ENCODE data around the gene DPCD.

DPCD gene

DNA sequence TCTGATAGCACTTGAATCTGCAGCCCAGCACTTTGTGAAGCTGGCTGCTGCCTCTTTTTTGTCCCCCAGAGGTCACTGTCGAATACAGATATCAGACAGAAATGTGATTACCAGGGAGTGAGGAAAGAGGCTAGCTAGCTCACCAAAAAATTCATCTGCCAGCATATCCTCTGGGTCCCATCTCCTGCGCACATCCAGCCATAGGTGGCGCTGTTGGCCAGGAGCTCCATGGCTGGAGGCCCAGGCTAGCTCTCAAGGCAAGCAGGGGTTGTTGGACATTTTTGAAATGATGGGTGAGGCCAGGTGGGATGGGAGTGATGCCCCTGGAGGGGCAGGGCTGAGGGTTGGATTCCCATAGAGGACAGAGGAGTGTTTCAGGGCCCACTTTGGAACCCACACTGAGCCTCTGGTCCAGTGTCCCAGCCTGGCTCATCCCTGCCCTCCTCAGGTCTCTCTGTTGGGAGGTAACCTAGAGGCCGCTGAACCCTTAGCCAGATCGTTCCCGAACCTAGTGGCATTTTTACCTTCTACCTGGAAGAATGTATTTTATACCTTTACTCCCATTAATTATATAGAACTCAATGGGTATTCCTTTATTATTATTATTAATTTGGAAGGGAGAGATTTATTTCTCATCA is 14.8 kb downstream of the DPCD start:
- Histone ChIP-seq H3K4me3 (ENCODE audit: low read depth, low read length) (no peak overlapping the region), H3K27me3 (ENCODE audit: insufficient read depth, low read depth, severe bottlenecking) (no peaks in the 10 kb centered on the region), H3K27ac (no peak overlapping the region), H3K9me3 (ENCODE audit: severe bottlenecking) (no peaks in the 10 kb centered on the region), H3K36me3 (no peaks in the 10 kb centered on the region)
- TF ChIP-seq, protein P1, sequence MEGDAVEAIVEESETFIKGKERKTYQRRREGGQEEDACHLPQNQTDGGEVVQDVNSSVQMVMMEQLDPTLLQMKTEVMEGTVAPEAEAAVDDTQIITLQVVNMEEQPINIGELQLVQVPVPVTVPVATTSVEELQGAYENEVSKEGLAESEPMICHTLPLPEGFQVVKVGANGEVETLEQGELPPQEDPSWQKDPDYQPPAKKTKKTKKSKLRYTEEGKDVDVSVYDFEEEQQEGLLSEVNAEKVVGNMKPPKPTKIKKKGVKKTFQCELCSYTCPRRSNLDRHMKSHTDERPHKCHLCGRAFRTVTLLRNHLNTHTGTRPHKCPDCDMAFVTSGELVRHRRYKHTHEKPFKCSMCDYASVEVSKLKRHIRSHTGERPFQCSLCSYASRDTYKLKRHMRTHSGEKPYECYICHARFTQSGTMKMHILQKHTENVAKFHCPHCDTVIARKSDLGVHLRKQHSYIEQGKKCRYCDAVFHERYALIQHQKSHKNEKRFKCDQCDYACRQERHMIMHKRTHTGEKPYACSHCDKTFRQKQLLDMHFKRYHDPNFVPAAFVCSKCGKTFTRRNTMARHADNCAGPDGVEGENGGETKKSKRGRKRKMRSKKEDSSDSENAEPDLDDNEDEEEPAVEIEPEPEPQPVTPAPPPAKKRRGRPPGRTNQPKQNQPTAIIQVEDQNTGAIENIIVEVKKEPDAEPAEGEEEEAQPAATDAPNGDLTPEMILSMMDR (IDR thresholded peaks at IDR 0.05; ENCODE audit: low read depth, low read length): peak; percentile 91
- peak; percentile 88 for DNase-seq

DNA sequence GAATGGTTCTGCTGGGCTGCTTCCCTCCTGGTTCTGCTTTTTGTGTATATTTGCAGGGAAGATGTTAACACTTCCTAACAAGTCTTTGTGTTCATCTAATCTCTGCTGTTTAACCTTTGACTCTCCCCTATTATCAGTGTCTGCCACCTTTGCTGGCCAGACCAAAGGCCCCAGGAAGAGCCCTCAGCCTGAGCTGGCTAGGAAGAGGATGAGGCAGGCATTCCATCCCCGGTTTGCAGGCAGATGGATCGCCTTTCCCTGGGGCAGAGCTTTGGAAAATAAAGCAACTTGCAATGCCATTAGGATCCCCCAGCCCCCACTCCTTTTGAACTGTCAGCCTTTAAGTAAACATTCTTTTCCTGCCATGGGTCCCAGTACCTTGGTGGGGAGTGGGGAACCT is 19.0 kb downstream of the DPCD start:
- no peak overlapping the region for H3K27ac ChIP-seq
- peaks cover 9% of the 10 kb centered on the region for H3K36me3 ChIP-seq
- no peaks in the 10 kb centered on the region for H3K27me3 ChIP-seq (ENCODE audit: insufficient read depth, low read depth, severe bottlenecking)
- no peak for DNase-seq
- TF ChIP-seq, protein P1 (IDR thresholded peaks at IDR 0.05; ENCODE audit: low read depth, low read length): no peak
- no peaks in the 10 kb centered on the region for H3K9me3 ChIP-seq (ENCODE audit: severe bottlenecking)
- H3K4me3 ChIP-seq (ENCODE audit: low read depth, low read length): no peak overlapping the region

DNA sequence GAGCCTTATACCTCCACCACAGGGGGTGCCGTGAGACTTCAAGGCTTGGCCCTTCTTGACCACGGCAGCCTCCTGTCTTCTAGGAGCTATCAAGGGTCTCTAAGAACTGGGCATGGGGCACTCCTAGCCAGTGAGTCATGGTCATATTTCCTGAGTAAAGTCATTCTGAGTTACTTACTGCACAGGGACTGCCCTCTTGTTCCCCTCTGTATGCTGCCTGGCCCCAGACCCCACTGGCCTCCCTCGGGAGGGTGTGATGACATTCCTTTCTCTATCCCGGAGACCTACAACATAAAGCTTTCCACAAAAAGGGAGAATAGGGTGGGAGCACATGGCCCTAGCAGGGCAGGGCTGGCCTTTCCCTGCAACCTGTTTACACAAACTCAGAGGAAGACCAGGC is 21.4 kb downstream of the DPCD start:
- TF ChIP-seq, protein P1 (IDR thresholded peaks at IDR 0.05; ENCODE audit: low read depth, low read length): no peak
- Histone ChIP-seq H3K4me3 (ENCODE audit: low read depth, low read length) (no peak overlapping the region), H3K9me3 (ENCODE audit: severe bottlenecking) (no peaks in the 10 kb centered on the region), H3K27me3 (ENCODE audit: insufficient read depth, low read depth, severe bottlenecking) (no peaks in the 10 kb centered on the region), H3K36me3 (peaks cover 11% of the 10 kb centered on the region), H3K27ac (no peak overlapping the region)
- no peak for DNase-seq

DNA sequence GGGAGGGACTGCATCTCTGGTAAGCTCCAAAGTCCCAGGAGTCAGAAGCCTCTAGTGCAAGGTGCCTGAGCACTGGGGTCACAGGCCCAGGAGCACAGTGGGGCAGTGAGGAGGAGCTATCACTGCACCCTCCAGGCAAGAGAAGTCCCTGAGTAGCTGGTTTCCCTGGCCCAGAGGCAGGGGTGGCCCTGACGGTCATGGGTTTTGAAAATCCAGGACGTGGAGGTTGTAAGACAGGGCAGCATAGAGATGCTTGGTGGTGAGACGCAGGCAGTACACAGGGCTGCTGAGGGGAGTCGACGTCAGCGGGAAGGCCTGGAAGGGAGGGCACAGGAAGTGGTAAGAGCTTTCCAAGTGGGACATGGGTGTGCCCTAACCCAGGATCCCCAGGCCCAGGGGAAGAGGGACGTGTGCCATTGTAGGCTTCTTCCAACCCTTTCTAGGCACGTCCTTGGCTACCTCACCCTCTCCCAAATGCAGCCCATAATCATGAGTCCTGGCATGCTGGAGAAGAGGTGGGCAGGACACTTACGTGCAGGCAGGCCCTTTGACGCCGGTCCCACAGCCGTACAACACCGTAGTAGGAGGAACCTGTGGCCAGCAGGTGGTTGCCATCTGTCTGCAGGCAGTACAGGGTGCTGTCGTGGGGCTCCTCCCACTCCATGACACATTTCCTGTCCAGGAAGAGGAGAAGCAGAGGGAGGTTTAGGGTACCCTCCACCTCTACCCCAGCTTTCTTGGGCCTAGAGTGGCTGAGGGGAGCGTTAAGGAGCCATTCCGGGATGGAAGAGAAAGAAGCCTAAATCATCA is 23.2 kb downstream of the DPCD start:
- Histone ChIP-seq H3K27me3 (ENCODE audit: insufficient read depth, low read depth, severe bottlenecking) (no peaks in the 10 kb centered on the region), H3K9me3 (ENCODE audit: severe bottlenecking) (no peaks in the 10 kb centered on the region), H3K4me3 (ENCODE audit: low read depth, low read length) (no peak overlapping the region), H3K27ac (no peak overlapping the region), H3K36me3 (peaks cover 11% of the 10 kb centered on the region)
- DNase-seq: peak; percentile 51
- TF ChIP-seq, protein P1 (IDR thresholded peaks at IDR 0.05; ENCODE audit: low read depth, low read length): no peak

DNA sequence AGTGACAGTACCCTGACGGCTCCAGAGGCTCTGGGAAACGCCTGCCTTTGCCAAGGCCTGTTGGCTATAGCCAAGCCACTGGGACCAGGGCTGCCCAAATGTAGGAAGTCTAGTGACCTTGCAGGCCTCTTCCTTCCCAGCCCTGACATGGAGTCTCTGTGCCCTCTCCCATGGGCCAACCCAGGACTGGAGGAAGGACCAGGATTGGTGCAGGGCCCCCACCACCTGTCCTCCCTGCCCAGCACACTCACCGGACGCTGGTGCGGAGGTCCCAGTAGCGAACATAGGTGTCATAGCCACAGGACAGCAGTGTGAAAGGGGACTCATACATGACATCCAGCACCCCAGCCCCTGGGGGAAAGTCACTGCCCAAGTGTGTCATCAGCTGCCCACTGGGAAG is 24.0 kb downstream of the DPCD start:
- Histone ChIP-seq H3K9me3 (ENCODE audit: severe bottlenecking) (no peaks in the 10 kb centered on the region), H3K36me3 (peaks cover 16% of the 10 kb centered on the region), H3K27ac (peak overlapping the region; percentile 78), H3K4me3 (ENCODE audit: low read depth, low read length) (no peak overlapping the region), H3K27me3 (ENCODE audit: insufficient read depth, low read depth, severe bottlenecking) (no peaks in the 10 kb centered on the region)
- TF ChIP-seq, protein P1 (IDR thresholded peaks at IDR 0.05; ENCODE audit: low read depth, low read length): no peak
- DNase-seq: no peak
